GM23338 (cell line): ENCODE results near the gene ULK3. TPM values are rescaled to one million over a fixed set of nuclear protein-coding genes. Genes with fewer than 3 reads are reported as not detected.

Experiments
- ATAC-seq: fragments of 200-7000 bp; cut with Tn5 transposase; 3 replicates; pipeline ENCODE4 v1.9.1; 2020
- DNase-seq: peaks from one replicate; pipeline ENCODE4 v3.0.0-alpha.2; 2015; ENCODE audit warnings: low spot score
- H2AFZ ChIP-seq: fragments of 200-600 bp; sonication (generic); 2 replicates; pipeline ENCODE4 v1.8.0; 2016; ENCODE audit warnings: antibody characterized with exemption, mild to moderate bottlenecking, moderate library complexity
- H3F3A ChIP-seq: fragments of 200-600 bp; sonication (generic); replicated peaks from 2 replicates; pipeline ENCODE4 v1.8.0; 2017; ENCODE audit warnings: antibody characterized with exemption, mixed run types, low read depth
- H3K27ac ChIP-seq: fragments of 200-600 bp; sonication (generic); 2 replicates; pipeline ENCODE4 v1.6.1; 2016; ENCODE audit warnings: low read depth
- H3K27me3 ChIP-seq: fragments of 200-600 bp; sonication (generic); 2 replicates; pipeline ENCODE4 v1.8.0; 2016; ENCODE audit warnings: mild to moderate bottlenecking, mixed run types, moderate library complexity; ENCODE audit not compliant: insufficient read depth
- H3K36me3 ChIP-seq: fragments of 200-600 bp; sonication (generic); 2 replicates; pipeline ENCODE4 v1.8.0; 2016; ENCODE audit warnings: mild to moderate bottlenecking; ENCODE audit not compliant: insufficient read depth
- H3K4me1 ChIP-seq: fragments of 200-600 bp; sonication (generic); 2 replicates; pipeline ENCODE4 v1.8.0; 2016; ENCODE audit warnings: mild to moderate bottlenecking, moderate library complexity; ENCODE audit not compliant: insufficient read depth
- H3K4me2 ChIP-seq: fragments of 200-600 bp; sonication (generic); 2 replicates; pipeline ENCODE4 v1.7.1; 2017; ENCODE audit warnings: mixed run types
- H3K4me3 ChIP-seq: fragments of 200-600 bp; sonication (generic); 2 replicates; pipeline ENCODE4 v1.6.1; 2016; ENCODE audit warnings: mixed run types
- H3K79me2 ChIP-seq: fragments of 200-600 bp; sonication (generic); replicated peaks from 2 replicates; pipeline ENCODE4 v1.8.0; 2017; ENCODE audit warnings: mild to moderate bottlenecking; ENCODE audit not compliant: insufficient read depth
- H3K9me2 ChIP-seq: fragments of 200-600 bp; sonication (generic); 2 replicates; pipeline ENCODE4 v1.8.0; 2017; ENCODE audit not compliant: insufficient read depth
- H4K20me1 ChIP-seq: fragments of 200-600 bp; sonication (generic); replicated peaks from 2 replicates; pipeline ENCODE4 v1.8.0; 2017; ENCODE audit warnings: mild to moderate bottlenecking; ENCODE audit not compliant: insufficient read depth
- H3K27ac Mint-ChIP-seq: 2 replicates; pipeline ENCODE4 v1.8.0; 2020; ENCODE audit warnings: inconsistent platforms, mild to moderate bottlenecking, moderate library complexity, mixed read lengths
- H3K27me3 Mint-ChIP-seq: 3 replicates; pipeline ENCODE4 v1.8.0; 2022; ENCODE audit warnings: low read depth, mild to moderate bottlenecking, moderate library complexity, mixed read lengths, inconsistent platforms; ENCODE audit not compliant: insufficient read depth, poor library complexity
- H3K36me3 Mint-ChIP-seq: 3 replicates; pipeline ENCODE4 v1.8.0; 2021; ENCODE audit warnings: low read depth, mild to moderate bottlenecking, inconsistent platforms, moderate library complexity, mixed read lengths
- H3K4me1 Mint-ChIP-seq: 3 replicates; pipeline ENCODE4 v1.8.0; 2020; ENCODE audit warnings: mild to moderate bottlenecking, inconsistent platforms, mixed read lengths
- H3K4me3 Mint-ChIP-seq: 3 replicates; pipeline ENCODE4 v1.8.0; 2021; ENCODE audit warnings: moderate library complexity, mild to moderate bottlenecking, inconsistent platforms, mixed read lengths
- H3K9me3 Mint-ChIP-seq: 3 replicates; pipeline ENCODE4 v1.8.0; 2020; ENCODE audit warnings: moderate library complexity, mild to moderate bottlenecking, inconsistent platforms, mixed read lengths
- CREB1 ChIP-seq: fragments of 250-450 bp; sonication (Bioruptor Pico); IDR thresholded peaks from 2 replicates; pipeline ENCODE4 v1.5.0; 2020; ENCODE audit warnings: low read depth, mild to moderate bottlenecking, moderate library complexity
- CTCF ChIP-seq, 2 experiments: fragments of 200-600 bp in 1 of 2; sonication (generic) in 1 of 2; conservative IDR thresholded peaks; 2 replicates each; pipeline versions ENCODE4 v1.5.1 to v1.6.1; 2016 to 2017; ENCODE audit warnings: antibody characterized with exemption in 2 of 2, low read depth in 2 of 2, mild to moderate bottlenecking in 2 of 2, moderate library complexity in 1 of 2
- ETS1 ChIP-seq: IDR thresholded peaks from 2 replicates; pipeline ENCODE4 v1.6.1; 2016; ENCODE audit warnings: antibody characterized with exemption
- EZH2 ChIP-seq: fragments of 200-600 bp; sonication (generic); IDR thresholded peaks from one replicate; pipeline ENCODE4 v1.8.0; 2017; ENCODE audit warnings: antibody characterized with exemption, mild to moderate bottlenecking, low read depth; ENCODE audit not compliant: unreplicated experiment
- EZH2phosphoT487 ChIP-seq: fragments of 200-600 bp; sonication (generic); IDR thresholded peaks from one replicate; pipeline ENCODE4 v1.8.1; 2018; ENCODE audit warnings: antibody characterized with exemption; ENCODE audit not compliant: unreplicated experiment
- JUNB ChIP-seq: IDR thresholded peaks from one replicate; pipeline ENCODE4 v1.6.1; 2016; ENCODE audit warnings: antibody characterized with exemption; ENCODE audit not compliant: unreplicated experiment
- POLR2AphosphoS5 ChIP-seq: IDR thresholded peaks from 2 replicates; pipeline ENCODE4 v1.6.1; 2016; ENCODE audit warnings: antibody characterized with exemption, low read depth
- STAT1 ChIP-seq: IDR thresholded peaks from one replicate; pipeline ENCODE4 v1.6.1; 2016; ENCODE audit warnings: antibody characterized with exemption; ENCODE audit not compliant: unreplicated experiment
- ZNF114 ChIP-seq: fragments of 250-450 bp; sonication (Bioruptor Pico); IDR thresholded peaks from 2 replicates; pipeline ENCODE4 v1.5.0; 2020; ENCODE audit warnings: mild to moderate bottlenecking, moderate library complexity
- polyA plus RNA-seq: library from polyadenylated mRNA; unstranded; fragments of >200 nt; fragmentation: Nextera tagmentation; extraction: Ambion mirVana; gene quantifications from 2 replicates; pipeline ENCODE4 v1.2.1, GENCODE V29; 2016
- total RNA-seq: library from RNA; depleted of rRNA; stranded (reverse); fragments of >200 nt; shearing (Covaris generic); gene quantifications from 2 replicates; pipeline ENCODE4 v1.2.3, GENCODE V29; 2014
- TF ChIP-seq, protein P1 (sequence below): IDR thresholded peaks from one replicate; pipeline ENCODE4 v1.6.1; 2018; ENCODE audit warnings: antibody characterized with exemption; ENCODE audit not compliant: unreplicated experiment

Gene ULK3
- total and polyA plus RNA-seq, 2 experiments from 2014 or later, result 20.3 to 35.4 TPM

GRCh38 chr15:74844319-74845207, 1.6 kb upstream of the ULK3 start:
- Histone ChIP-seq H3K27ac (no peak overlapping the region), H2AFZ (no peak overlapping the region), H3K36me3 (no peaks in the 10 kb centered on the region; the same call in 1 of the 2 replicates), H3F3A (0 out of 2 replicates have a peak, but pooled peaks cover 5% of the 10 kb centered on the region), H3K4me1 (peaks cover 9% of the 10 kb centered on the region), H4K20me1 (no peaks in the 10 kb centered on the region; the same call in 1 of the 2 replicates), H3K4me2 (no peak overlapping the region), H3K9me2 (no peaks in the 10 kb centered on the region), H3K4me3 (no peak overlapping the region), H3K79me2 (no peaks in the 10 kb centered on the region), H3K27me3 (no peaks in the 10 kb centered on the region)
- H3K4me1 Mint-ChIP-seq, result peaks cover 22% of the 10 kb centered on the region
- H3K9me3 Mint-ChIP-seq, result no peaks in the 10 kb centered on the region
- H3K4me3 Mint-ChIP-seq, result no peak overlapping the region; the same call in 2 of the 3 replicates
- peaks cover 30% of the 10 kb centered on the region for H3K36me3 Mint-ChIP-seq
- TF ChIP-seq EZH2phosphoT487 (no peak), POLR2AphosphoS5 (no peak), EZH2 (no peak)
- TF ChIP-seq, protein P1, sequence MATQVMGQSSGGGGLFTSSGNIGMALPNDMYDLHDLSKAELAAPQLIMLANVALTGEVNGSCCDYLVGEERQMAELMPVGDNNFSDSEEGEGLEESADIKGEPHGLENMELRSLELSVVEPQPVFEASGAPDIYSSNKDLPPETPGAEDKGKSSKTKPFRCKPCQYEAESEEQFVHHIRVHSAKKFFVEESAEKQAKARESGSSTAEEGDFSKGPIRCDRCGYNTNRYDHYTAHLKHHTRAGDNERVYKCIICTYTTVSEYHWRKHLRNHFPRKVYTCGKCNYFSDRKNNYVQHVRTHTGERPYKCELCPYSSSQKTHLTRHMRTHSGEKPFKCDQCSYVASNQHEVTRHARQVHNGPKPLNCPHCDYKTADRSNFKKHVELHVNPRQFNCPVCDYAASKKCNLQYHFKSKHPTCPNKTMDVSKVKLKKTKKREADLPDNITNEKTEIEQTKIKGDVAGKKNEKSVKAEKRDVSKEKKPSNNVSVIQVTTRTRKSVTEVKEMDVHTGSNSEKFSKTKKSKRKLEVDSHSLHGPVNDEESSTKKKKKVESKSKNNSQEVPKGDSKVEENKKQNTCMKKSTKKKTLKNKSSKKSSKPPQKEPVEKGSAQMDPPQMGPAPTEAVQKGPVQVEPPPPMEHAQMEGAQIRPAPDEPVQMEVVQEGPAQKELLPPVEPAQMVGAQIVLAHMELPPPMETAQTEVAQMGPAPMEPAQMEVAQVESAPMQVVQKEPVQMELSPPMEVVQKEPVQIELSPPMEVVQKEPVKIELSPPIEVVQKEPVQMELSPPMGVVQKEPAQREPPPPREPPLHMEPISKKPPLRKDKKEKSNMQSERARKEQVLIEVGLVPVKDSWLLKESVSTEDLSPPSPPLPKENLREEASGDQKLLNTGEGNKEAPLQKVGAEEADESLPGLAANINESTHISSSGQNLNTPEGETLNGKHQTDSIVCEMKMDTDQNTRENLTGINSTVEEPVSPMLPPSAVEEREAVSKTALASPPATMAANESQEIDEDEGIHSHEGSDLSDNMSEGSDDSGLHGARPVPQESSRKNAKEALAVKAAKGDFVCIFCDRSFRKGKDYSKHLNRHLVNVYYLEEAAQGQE, result no peak
- H3K27ac Mint-ChIP-seq, result no peak overlapping the region
- H3K27me3 Mint-ChIP-seq, result peaks cover 16% of the 10 kb centered on the region
- ATAC-seq, result no peak
- no peak for DNase-seq

GRCh38 chr15:74843891-74844299, 939 bp upstream of the ULK3 start:
- peaks cover 28% of the 10 kb centered on the region for H3K36me3 Mint-ChIP-seq
- peak overlapping the region; percentile 91; the same call in 1 of the 2 replicates for H3K27ac ChIP-seq
- TF ChIP-seq STAT1, result no peak
- TF ChIP-seq ETS1, result no peak
- TF ChIP-seq CREB1 (CRISPR knock-in tag), result no peak
- no peak for TF ChIP-seq ZNF114 (CRISPR knock-in tag)
- no peak for TF ChIP-seq JUNB
- no peak for TF ChIP-seq EZH2
- TF ChIP-seq, protein P1, result no peak
- no peak for TF ChIP-seq CTCF (conservative IDR thresholded peaks at IDR 0.05; ENCODE audit: low read depth in 2 of 2)

More at GRCh38 chr15:74843891-74844299, 939 bp upstream of the ULK3 start:
- Histone ChIP-seq H3K4me1 (peaks cover 9% of the 10 kb centered on the region), H3K27me3 (no peaks in the 10 kb centered on the region), H3K79me2 (no peaks in the 10 kb centered on the region), H4K20me1 (no peaks in the 10 kb centered on the region; the same call in 1 of the 2 replicates), H2AFZ (peak overlapping the region; percentile 94; the same call in 1 of the 2 replicates), H3K4me3 (peak overlapping the region; percentile 97), H3K4me2 (peak overlapping the region; percentile 87), H3K9me2 (no peaks in the 10 kb centered on the region), H3F3A (0 out of 2 replicates have a peak, but pooled peaks cover 5% of the 10 kb centered on the region), H3K36me3 (no peaks in the 10 kb centered on the region; the same call in 1 of the 2 replicates)
- Mint-ChIP-seq H3K27me3 (peaks cover 16% of the 10 kb centered on the region), H3K4me1 (peaks cover 22% of the 10 kb centered on the region), H3K27ac (no peak overlapping the region), H3K4me3 (peak overlapping the region; percentile 81; the same call in 2 of the 3 replicates), H3K9me3 (no peaks in the 10 kb centered on the region)
- no peak for ATAC-seq
- DNase-seq, result no peak
